ENCODE measurements around the gene CLCN6. TPM values are rescaled to one million over a fixed set of nuclear protein-coding genes. Genes with fewer than 3 reads are reported as not detected.
A peak's percentile ranks its signal among the peaks of the same experiment; 100 is the strongest.

Gene CLCN6
- total RNA-seq, 1 experiment from 2014 or later, result 30.4 TPM

DNA sequence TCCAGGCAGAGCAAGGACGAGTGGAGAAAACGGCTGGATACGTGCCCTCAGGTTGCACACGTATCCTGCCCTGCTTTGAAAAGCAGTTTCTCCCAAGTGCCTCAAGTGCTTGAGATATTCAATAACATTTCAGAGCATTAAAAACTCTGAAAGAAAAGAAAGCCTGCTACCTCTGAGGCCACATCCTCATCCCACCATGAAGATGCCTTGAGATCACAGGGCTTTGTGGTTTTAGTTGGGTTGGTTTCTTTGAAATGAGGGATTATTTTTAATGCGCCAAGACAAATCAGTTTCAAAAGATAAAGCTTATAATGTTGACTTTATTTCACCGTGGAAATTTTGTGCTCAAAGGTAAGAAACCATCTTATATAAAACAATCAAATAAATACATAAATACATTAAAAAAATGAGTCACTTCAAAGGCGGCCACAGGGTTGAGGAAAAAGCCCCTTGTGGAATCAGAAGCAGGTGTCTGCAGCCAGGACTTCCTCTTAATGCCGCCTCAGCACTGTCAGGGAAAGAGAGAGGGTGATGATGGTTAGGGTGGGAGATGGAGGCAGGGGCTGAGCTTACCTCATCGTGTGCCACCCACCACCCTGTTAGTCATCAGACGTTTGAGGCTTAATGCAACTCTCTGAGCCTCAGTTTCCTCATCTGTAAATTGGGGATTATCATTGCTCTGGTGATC is 51.3 kb downstream of the CLCN6 start:
- peaks cover 8% of the 10 kb centered on the region for H3K4me1 Mint-ChIP-seq (ENCODE audit: low read depth, unreplicated experiment)
- Histone ChIP-seq H3K36me3 (ENCODE audit: control insufficient read depth, insufficient read depth, low read length) (no peaks in the 10 kb centered on the region), H3K4me1 (peaks cover 18% of the 10 kb centered on the region), H3K9me3 (no peaks in the 10 kb centered on the region; the same call in 1 of the 2 replicates), H3K27me3 (replicated peaks; ENCODE audit: control insufficient read depth, insufficient read depth, low read length) (no peaks in the 10 kb centered on the region), H3K4me3 (ENCODE audit: low read depth, low read length) (no peak overlapping the region)
- BruUV-seq (replicated peaks), result TSS peak; percentile 88
- DNase-seq, result no peak
- no peaks in the 10 kb centered on the region for H3K27me3 Mint-ChIP-seq (ENCODE audit: insufficient read depth, unreplicated experiment)
- peaks cover 16% of the 10 kb centered on the region for H3K9me3 Mint-ChIP-seq (ENCODE audit: unreplicated experiment)
- intact Hi-C loops (cut with micrococcal nuclease; ENCODE audit: unreplicated experiment), result no loop called here
- no peak overlapping the region for H3K27ac Mint-ChIP-seq (ENCODE audit: unreplicated experiment)
- ChIA-PET POLR2A (no interaction called here), CTCF (interaction anchor here (0.5 kb wide), 1 partner anchor 18 kb away, joined by 3 read pairs; no protein-coding TSS in a partner anchor)
- no peak for TF ChIP-seq CTCF (IDR thresholded peaks at IDR 0.05; ENCODE audit: insufficient read depth in 1 of 2, low read depth in 1 of 2, low read length in 1 of 2, severe bottlenecking in 1 of 2, unreplicated experiment in 1 of 2)
- peaks cover 13% of the 10 kb centered on the region for H3K36me3 Mint-ChIP-seq (ENCODE audit: insufficient read depth, unreplicated experiment)
- H3K4me3 Mint-ChIP-seq (ENCODE audit: unreplicated experiment), result peak overlapping the region; percentile 74

- Mint-ChIP-seq H3K27me3 (ENCODE audit: insufficient read depth, unreplicated experiment) (no peaks in the 10 kb centered on the region), H3K4me3 (ENCODE audit: unreplicated experiment) (peak overlapping the region; percentile 74), H3K27ac (ENCODE audit: unreplicated experiment) (no peak overlapping the region), H3K9me3 (ENCODE audit: unreplicated experiment) (peaks cover 16% of the 10 kb centered on the region), H3K4me1 (ENCODE audit: low read depth, unreplicated experiment) (peaks cover 8% of the 10 kb centered on the region), H3K36me3 (ENCODE audit: insufficient read depth, unreplicated experiment) (peaks cover 13% of the 10 kb centered on the region)
- CTCF ChIA-PET, result interaction anchor here (1.4 kb wide), 1 partner anchor 11 kb away, joined by 3 read pairs; no protein-coding TSS in a partner anchor
- no peaks in the 10 kb centered on the region for H3K36me3 ChIP-seq (ENCODE audit: control insufficient read depth, insufficient read depth, low read length)
- BruUV-seq (replicated peaks), result no TSS peak
- POLR2A ChIA-PET, result interaction anchor here (0.6 kb wide), 1 partner anchor 52 kb away, joined by 5 read pairs; no protein-coding TSS in a partner anchor
- H3K4me3 ChIP-seq (ENCODE audit: low read depth, low read length), result no peak overlapping the region
- no peaks in the 10 kb centered on the region; the same call in 1 of the 2 replicates for H3K9me3 ChIP-seq
- intact Hi-C loops (cut with micrococcal nuclease; ENCODE audit: unreplicated experiment), result loop anchor here (2.0 kb wide), 1 partner anchor 35 kb away; no protein-coding TSS in a partner anchor
- peaks cover 18% of the 10 kb centered on the region for H3K4me1 ChIP-seq
- no peaks in the 10 kb centered on the region for H3K27me3 ChIP-seq (replicated peaks; ENCODE audit: control insufficient read depth, insufficient read depth, low read length)
- no peak for DNase-seq
- no peak for TF ChIP-seq CTCF (IDR thresholded peaks at IDR 0.05; ENCODE audit: insufficient read depth in 1 of 2, low read depth in 1 of 2, low read length in 1 of 2, severe bottlenecking in 1 of 2, unreplicated experiment in 1 of 2)
These were observed 52.2 kb downstream of the CLCN6 start for GRCh38 chr1:11858158-11858557.

- Mint-ChIP-seq H3K4me1 (ENCODE audit: low read depth, unreplicated experiment) (peaks cover 8% of the 10 kb centered on the region), H3K9me3 (ENCODE audit: unreplicated experiment) (peaks cover 16% of the 10 kb centered on the region), H3K4me3 (ENCODE audit: unreplicated experiment) (peak within 1 kb of the TSS; percentile 74), H3K36me3 (ENCODE audit: insufficient read depth, unreplicated experiment) (peaks cover 13% of the 10 kb centered on the region), H3K27ac (ENCODE audit: unreplicated experiment) (peak within 1 kb of the TSS; percentile 89), H3K27me3 (ENCODE audit: insufficient read depth, unreplicated experiment) (no peaks in the 10 kb centered on the region)
- intact Hi-C loops (cut with micrococcal nuclease; ENCODE audit: unreplicated experiment), result loop anchor here (2.0 kb wide), 1 partner anchor 34 kb away; no protein-coding TSS in a partner anchor
- H3K4me3 ChIP-seq (ENCODE audit: low read depth, low read length), result peak within 1 kb of the TSS; percentile 26
- DNase-seq, result no peak
- no peaks in the 10 kb centered on the region for H3K27me3 ChIP-seq (replicated peaks; ENCODE audit: control insufficient read depth, insufficient read depth, low read length)
- no TSS peak for BruUV-seq (replicated peaks)
- TF ChIP-seq CTCF (IDR thresholded peaks at IDR 0.05; ENCODE audit: insufficient read depth in 1 of 2, low read depth in 1 of 2, low read length in 1 of 2, severe bottlenecking in 1 of 2, unreplicated experiment in 1 of 2), result no peak
- ChIA-PET CTCF (interaction anchor here (1.0 to 1.4 kb wide), 2 partner anchors 11 to 161 kb away, joined by 3 read pairs; partner anchors contain the start of gene MIIP), POLR2A (interaction anchor here (0.6 kb wide), 1 partner anchor 51 kb away, joined by 5 read pairs; no protein-coding TSS in a partner anchor)
- H3K4me1 ChIP-seq, result peaks cover 18% of the 10 kb centered on the region
- H3K36me3 ChIP-seq (ENCODE audit: control insufficient read depth, insufficient read depth, low read length), result no peaks in the 10 kb centered on the region
- no peaks in the 10 kb centered on the region; the same call in 1 of the 2 replicates for H3K9me3 ChIP-seq
These were observed 52.6 kb downstream of the CLCN6 start, which contains the start of gene NPPB for GRCh38 chr1:11858613-11858967. Gene NPPB, minus strand, starts transcription at chr1:11858945. Its CDS starts 112 bp downstream, at chr1:11858833.

All from Caco-2 (cell line).